Hematopoietic multipotent progenitor cell treated with erythropoietin and hydrocortisone succinate and interleukin-3 and kit ligand, for 6 days (in vitro differentiated cells): Measurements from ENCODE around the gene ZSWIM1.
A peak's percentile ranks its signal among the peaks of the same experiment; 100 is the strongest.
"Not testable (repeated sequence)": the region's sequence is repeated elsewhere in the genome, so short reads cannot be mapped to it uniquely, and the experiment has no call there.

ENCODE experiments used
- DNase-seq: peaks from one replicate; pipeline ENCODE4 v3.0.0-alpha.2; 2015

The ZSWIM1 gene

DNA sequence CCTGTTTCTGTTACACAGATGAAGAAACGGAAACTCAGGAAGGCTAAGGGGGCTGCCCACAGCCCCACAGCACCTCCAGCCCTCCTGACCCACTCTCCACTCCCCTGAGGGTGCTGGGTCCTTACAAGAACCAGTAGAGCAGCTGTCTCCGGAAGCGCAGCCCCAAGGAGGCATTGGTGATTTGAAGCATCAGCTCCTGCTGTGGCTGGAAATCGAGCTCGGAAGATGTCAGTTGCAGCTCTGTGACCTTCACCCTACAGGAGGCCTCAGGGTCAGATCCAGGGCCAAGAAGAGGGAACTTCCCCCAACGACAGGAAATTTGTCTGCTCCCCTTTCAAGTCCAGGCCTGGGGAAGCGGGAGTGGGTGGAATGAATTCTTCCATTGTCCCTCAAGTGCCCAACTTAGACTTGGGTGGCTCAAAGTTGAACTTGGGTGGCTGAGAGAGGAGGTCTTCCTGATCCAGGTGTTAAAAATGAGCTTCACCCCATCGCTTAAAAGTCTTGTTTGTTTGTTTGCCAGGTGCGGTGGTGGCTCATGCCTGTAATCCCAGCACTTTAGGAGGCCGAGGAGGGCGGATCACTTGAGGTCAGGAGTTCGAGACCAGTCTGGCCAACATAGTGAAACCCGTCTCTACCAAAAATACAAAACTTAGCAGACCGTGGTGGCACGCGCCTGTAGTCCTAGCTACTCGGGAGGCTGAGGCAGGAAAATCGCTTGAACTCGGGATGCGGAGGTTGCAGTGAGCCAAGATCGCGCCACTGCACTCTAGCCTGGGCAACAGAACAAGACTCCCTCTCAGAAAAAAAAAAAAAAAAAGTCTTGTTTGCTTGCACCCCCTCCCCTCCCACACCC, 29.0 kb downstream of the ZSWIM1 start:
- no peak for DNase-seq

DNA sequence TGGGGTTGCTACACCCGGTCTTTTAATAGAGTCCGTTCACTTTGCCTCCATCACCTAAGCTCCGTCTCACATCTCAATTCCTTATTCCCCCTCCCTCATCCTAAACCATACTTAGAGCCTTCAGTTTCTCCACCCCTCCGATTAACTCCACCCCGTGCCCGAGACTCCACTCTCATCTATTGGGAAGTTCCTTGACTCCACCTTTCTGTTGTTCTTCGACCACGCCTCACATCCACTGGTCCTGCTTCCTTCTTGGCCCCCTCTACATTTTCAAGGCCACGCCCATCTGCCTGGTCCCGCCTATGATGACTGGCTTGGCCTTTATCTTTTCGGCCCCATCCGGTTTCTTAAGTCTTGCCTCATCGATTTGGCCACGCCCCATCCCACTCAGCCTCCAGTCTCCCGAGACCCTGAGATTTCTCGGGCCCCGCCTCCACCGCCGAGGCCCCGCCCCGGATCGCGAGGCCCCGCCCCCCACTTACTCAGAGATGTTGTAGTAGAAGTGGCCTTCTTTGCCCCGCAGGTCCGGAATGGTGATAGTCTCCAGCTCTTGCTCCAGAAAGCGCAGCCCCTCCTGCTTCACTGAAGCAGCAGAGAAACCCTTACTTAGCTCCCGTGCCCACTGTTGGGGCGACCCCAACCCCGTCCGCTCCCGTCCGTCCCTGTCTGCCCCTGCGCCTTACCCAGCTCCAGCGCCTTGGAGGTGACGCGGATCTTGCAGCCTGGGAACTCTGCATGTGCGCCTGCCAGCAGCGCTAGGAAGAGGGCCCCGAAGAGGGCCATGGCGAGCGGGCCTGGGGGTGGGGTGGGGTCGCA, 29.9 kb downstream of the ZSWIM1 start:
- peak; percentile 100 for DNase-seq

DNA sequence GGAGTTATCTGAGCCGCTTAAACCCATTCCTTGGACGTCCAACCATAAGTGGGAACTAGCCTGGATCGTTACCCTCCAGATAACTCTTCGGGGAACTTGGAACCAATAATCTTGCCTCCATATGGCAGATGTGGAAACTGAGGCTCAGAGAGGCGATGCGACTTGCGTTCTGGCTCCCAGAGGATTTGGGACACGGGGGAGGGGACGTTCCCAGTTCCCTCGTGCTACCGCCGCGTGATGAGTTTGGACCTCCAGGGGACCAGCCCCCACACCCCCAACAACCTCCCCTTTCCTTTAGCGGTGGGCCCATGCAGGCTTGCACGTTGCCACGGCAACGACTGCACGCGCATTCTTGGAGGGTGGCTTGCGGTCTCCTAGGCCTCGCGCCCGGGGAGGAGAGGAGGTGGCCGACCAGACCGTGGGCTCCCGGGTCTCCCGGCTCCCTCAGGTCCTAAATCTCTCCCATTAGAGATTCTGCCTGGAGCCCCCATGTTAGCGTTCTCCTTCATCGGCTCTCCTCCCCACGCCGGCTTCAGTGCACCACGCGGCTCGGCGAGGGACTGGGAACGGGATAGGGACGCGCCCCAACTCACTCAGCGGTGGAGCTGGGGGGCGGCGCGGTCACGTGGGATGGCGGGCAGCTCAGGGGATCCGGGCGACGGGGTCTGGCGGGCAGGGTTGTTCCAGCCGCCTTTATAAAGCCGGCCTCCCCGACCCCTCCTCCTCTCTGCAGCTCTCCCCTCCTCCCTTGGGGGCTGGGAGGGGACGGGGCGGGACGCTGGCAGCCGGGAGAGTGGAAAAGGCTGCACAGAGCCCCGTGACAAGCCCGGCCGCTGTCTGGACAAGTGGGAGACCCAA, 30.7 kb downstream of the ZSWIM1 start, which contains the start of gene PLTP:
Gene PLTP (minus strand): TSS at position 670 of the 858 bp plus-strand sequence. CDS start 703 bp downstream, outside the sequence.
- peak; percentile 72 for DNase-seq

DNA sequence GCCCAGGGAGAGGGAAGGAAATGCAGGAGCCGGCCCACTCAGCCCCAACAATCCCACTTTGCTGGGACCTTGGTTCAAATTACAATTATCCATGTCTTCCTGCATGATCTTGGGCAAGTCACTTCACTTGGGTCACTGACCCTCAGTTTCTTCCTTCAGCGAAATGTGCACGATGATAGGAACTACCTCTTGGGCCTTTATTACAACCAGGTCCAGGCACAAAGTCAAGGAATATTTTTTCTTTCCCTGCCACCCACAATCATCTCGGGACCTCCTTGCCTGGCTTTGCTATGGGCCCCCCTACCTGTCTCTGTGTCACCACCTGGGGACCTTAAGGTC, 31.3 kb downstream of the ZSWIM1 start:
- no peak for DNase-seq

DNA sequence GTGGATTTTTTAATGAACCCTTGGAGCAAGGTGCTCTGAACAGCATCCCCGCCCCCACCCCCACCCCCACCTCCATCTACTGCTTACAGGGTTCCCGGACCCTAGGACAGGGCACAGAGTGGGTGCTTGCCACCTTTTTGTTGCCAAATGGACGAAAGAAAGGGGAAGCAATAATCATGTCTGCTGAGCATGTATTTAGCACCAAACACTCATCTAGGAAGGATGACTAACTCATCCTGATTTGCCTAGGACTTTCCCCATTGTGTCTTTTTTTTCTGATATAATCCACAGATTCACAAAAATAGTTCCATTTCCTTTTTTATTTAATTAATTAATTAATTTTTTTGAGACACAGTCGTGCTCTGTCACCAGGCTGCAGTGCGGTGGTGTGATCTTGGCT, 32.1 kb downstream of the ZSWIM1 start:
- DNase-seq, result no peak

DNA sequence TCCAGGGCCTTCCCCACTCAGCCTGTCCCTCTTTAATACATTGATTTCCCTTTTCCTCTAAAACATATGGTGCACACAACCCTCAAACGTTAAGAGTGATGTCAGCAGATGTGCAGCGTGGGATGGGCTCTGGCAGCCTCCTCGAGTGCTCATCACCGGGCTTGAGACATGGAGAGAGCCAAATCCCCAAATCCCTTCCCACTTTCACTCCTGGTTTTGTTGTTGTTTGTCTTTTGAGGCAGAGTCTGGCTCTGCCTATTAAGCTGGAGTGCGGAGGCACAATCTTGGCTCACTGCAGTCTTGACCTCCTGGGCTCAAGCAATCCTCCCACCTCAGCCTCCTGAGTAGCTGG, 36.7 kb downstream of the ZSWIM1 start:
- no peak for DNase-seq

DNA sequence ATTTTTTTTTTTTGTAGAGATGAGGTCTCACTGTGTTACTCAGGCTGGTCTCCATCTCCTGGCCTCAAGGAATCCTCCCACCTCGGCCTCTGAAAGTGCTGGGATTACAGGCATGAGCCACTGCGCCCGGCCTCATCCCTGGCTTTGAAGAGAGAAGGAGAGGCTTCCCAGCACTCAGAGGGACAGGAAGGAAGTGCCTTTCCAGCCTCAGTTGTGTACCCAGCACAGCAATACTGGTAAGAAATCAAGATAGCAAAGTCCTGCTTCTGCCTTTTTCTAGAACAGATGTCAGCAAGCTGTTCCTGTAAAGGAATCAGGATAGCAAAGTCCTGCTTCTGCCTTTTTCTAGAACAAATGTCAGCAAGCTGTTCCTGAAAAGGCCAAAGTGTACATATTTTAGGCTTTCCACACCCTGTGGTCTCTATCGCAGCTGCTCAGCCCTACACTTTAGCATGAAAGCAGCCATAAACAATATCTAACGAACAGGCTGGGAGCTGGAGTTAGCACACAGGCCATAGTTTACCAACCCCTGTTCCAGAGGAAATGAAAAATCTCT, 37.2 kb downstream of the ZSWIM1 start:
- DNase-seq, result no peak

DNA sequence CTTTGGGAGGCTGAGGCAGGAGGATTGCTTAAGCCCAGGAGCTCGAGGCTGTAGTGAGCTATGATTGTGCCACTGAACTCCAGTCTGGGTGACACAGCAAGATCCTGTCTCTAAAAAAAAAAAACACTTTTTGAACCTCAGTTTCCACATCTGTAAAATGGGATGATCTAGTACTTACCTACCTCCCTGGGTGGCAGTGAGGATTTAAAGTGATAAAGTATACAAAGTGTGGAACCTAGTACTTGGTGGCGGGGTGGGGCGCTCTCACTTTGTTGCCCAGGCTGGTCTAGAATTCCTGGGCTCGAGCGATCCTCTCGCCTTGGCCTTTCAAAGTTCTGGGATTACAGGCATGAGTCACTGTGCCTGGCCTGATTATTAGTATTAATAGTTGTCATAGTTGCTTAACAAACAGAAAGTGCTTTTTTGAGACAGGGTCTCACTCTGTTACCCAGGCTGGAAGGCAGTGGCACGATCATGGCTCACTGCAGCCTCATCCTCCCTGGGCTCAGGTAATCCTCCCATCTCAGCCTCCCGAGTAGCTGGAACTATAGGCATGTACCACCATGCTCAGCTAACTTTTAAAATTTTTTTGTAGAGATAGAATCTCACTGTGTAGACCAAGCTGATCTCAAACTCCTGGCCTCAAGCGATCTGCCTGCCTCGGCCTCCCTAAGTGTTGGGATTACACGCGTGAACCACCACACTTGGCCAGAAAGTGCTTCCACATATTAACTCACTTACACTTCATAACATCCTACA, 37.9 kb downstream of the ZSWIM1 start:
- no peak for DNase-seq

DNA sequence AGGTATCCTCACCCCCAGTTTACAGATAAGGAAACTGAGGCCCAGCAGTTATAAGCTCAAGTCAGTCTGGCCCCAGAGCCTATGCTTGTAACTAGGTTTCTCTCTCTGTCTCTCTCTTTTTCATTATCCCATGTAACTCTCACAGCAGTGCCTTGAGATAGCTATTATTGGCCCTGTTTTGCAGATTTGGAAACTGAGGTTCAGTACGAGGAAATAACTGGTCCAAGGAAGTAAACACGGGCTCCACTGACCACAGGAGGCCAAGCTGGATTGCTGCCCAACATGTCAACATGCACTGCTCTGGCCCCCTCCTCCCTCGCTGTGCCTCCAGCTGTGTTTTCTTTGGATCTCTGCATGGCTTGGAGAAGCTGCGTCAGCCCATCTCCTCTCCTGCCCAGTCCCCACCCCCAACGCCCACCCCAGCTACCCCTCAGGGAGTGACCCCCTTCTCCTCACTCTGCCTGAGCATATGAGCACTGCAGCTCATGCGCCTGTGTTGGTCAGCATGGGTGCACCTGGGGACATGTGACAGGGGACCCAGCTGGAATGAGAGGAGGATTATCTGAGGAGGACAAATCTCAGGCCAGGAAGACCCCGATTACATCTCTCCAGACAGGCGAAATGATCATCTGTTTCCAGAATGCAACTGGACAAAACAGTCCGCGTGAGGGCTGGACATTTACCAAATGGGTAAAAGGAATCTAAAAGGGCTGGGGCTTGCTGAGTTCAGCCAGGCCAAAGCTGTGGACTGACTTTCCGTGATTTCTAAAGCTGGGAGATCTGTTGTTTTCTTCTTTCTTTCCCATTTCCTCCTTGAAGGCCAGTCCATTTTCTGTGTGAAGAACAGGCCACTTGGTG, 38.7 kb downstream of the ZSWIM1 start:
- no peak for DNase-seq

DNA sequence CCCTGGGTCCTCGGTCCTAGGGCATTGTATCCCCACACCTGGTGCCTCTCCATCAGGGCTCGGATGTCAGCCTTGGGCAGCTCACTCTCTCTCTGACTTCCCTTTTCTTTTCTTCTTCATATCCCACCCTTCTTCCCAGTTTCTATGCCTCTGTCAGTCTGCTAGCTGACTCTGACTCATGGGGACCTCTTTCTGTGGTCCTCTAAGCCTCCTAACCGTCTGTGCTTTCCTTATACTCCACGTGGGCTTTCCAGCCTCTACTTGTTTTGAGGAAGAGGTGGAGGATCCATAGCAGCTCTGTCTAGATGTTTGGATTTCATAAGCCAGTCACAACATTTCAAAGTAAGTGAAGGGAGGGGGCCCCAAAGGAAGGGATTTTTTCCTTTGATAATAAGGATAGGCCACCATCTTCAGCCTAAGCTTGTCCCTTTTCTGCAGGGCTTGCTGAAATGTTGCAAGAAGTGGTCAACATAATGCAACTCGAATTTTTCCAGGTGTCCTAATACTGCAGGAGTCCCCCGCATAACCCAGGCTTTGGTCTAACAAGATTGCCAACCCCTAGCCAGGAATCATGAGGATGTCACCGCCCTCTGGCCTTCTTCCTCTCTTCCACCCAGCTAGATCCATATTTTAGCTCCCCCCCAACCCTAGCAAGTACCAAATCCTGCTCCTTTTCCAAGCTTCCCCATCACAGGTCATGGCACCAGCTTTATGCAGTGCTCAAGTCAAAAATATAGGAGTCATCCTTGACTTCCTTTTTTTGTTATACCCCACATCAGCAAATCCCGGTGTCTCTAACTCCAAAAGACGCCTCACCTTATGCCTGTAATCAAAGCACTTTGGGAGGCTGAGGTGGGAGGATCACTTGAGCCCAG, 39.7 kb downstream of the ZSWIM1 start:
- DNase-seq, result no peak

DNA sequence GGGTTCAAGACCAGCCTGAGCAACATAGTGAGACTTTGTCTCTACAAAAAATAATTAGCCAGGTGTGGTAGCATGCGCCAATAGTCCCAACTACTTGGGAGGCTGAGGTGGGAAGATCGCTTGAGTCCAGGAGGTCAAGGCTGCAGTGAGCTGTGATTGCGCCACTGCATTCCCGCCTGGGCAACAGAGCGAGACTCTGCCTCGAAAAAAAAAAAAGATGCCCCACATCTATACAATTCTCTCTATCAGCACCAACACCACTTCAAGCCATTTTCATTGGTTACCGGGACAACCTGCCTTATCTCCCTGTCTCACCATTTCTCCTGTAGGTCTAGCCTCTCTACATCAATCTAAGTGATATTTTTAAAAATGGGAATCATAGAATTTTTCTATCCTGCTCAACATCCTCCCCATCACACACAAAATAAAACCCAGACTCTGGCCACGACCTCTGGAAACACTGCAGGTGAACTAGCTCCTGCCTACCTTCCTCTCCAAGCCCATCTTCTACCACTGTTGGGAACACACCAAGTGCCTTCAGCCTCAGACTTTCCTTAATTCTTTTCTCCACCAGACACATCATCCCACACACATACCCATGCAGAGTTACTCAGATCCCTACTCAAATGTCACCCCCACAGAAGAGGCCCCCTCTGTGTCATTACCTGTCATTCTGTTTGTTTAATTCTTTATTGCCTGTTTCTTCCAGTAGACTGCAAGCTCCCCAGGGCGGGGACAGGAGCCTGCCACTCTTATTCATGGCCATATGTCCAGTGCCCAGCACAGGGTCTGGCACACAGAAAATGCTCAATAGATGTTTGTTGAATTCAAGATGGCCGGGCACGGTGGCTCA, 40.5 kb downstream of the ZSWIM1 start:
- DNase-seq, result no peak

DNA sequence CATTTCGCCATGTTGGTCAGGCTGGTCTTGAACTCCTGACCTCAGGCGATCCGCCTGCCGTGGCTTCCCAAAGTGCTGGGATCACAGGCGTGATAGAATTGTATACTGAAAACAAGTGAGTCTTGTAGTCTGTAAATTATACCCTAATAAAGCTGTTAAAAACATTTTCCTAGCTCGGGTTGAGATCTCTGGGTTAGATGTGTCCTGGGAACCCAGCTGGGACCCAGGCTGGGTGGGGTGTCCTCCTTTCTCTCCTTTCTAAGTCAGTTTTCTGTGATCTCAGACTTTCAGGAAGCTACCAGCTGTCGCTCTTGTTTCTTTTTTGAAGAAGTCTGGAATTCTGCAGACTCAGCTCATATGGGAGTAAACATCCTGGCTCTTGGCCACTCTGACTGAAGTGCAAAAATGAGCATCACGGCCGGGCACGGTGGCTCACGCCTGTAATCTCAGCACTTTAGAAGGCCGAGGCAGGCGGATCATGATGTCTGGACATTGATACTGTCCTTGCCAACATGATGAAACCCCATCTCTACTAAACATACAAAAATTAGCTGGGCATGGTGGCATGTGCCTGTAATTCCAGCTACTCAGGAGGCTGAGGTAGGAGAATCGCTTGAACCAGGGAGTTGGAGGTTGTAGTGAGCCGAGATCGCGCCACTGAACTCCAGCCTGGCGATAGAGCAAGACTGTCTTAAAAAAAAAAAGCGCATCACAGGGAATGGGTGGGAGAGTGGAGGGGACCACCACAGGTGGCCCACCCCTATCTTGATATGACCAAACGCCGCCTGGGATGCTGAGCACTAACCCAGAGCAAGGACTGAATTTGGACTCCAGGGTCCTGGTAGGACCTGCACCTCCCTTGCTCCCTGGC, 43.6 kb downstream of the ZSWIM1 start:
- DNase-seq, result no peak

DNA sequence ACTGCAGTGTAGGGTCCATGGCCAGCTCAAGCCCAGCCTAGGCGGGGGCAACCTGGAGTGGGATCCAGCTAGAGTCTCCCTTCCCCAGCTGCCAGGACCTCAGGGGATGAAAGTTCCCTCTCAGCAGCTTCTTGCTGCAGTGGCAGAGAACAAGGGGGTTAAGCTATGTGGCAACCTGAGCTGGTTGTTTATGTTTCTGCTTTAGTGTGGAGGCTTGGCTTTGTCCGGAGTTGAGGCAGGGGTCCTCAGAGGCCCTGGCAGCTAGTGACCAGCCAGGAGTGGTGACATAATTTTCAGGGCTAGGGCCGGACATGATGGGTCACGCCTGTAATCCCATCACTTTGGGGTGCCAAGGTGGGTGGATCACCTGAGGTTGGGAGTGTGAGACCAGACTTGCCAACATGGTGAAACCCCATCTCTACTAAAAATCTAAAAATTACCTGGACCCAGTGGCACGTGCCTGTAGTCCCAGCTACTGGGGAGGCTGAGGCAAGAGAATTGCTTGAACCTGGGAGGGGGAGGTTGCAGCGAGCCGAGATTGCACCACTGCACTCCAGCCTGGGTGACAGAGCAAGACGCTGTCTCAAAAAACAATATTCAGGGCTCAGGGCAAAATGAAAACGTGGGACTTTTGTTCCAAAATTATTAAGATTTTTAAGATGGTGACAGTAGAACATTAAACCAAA, 44.9 kb downstream of the ZSWIM1 start:
- DNase-seq, result no peak

DNA sequence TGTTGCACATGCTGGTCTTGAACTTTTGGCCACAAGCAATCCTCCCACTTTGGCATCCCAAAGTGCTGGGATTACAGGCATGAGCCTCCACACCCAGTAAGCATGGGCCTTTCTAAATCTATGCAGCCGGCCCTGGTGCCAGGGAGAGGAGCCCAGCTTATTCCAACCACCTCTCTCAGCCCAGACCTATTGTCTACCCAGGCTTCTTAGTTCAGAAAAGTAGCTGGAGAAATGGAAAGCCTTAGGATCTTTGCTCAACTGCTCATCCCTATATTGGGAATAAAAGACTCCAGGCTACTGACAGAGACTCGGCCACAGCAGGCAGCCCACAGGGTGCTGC, 45.7 kb downstream of the ZSWIM1 start:
- DNase-seq, result no peak

DNA sequence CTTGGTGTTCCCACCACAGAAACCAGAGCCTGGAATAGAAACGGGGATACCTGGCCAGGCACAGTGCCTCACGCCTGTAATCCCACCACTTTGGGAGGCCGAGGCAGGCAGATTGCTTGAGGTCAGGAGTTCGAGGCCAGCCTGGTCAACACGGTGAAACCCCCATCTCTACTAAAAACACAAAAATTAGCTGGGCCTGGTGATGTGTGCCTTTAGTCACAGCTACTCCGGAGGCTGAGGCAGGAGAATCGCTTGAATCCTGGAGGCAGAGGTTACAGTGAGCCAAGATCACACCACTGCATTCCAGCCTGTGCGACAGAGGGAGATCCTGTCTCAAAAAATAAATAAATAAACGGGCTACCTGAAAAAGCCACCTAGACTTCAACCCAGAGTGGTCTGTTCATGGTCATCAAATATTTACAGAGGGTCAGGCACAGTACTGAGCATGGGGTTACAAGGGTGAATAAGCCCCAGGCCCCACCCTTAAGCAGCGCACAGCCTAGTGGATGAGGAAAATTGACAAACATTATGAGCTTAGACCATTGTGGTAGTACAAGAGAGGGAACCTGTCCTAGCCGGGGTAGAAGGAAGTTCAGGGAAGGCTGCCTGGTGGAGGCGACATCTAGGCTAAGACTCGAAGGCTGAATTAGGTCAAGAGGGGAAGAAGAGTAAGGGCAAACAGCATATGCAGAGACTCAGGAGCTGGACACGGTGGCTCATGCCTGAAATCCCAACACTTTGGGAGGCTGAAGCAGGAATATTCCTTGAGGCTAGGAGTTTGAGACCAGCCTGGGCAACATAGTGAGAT, 46.2 kb downstream of the ZSWIM1 start:
- DNase-seq, result no peak

DNA sequence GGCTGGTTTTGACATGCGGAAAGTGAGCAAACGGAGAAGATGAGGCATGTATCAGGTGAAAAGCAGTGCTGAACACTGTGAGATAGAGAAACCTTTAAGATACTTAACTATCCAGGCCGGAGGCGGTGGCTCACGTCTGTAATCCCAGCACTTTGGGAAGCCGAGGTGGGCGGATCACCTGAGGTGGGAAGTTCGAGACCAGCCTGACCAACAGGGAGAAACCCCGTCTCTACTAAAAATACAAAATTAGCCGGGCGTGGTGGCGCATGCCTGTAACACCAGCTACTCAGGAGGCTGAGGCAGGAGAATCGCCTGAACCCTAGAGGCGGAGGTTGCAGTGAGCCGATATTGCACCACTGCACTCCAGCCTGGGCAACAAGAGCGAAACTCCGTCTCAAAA, 50.7 kb downstream of the ZSWIM1 start:
- not testable (repeated sequence) for DNase-seq
